Stimulated activated naive B cell treated with anti-CD40 and anti-IgM and Interleukin-4, amounts not matched to agents 10 μg/mL and 1 μg/mL and 100 μg/mL, for 72 hours (primary cell): ENCODE measurements around the gene LRRC56.

Source experiments
- ATAC-seq, 2 donors: fragments of 150-1000 bp; cut with Tn5 transposase; replicated peaks; 2 replicates each; pipeline ENCODE4 v1.10.0; 2021; ENCODE audit warnings: moderate library complexity in 1 of 2
- DNase-seq: peaks from one replicate; pipeline ENCODE4 v3.0.0; 2021
- H3K27ac Mint-ChIP-seq: one replicate; pipeline ENCODE4 v1.8.0; 2022; ENCODE audit warnings: mild to moderate bottlenecking, mixed read lengths
- H3K27me3 Mint-ChIP-seq, 2 donors: one replicate each; pipeline ENCODE4 v1.8.0; 2022; ENCODE audit warnings: mixed read lengths in 2 of 2
- H3K36me3 Mint-ChIP-seq, 2 donors: one replicate each; pipeline ENCODE4 v1.8.0; 2022; ENCODE audit warnings: mixed read lengths in 2 of 2, mild to moderate bottlenecking in 1 of 2
- H3K4me1 Mint-ChIP-seq, 2 donors: one replicate each; pipeline ENCODE4 v1.8.0; 2022; ENCODE audit warnings: mixed read lengths in 2 of 2, mild to moderate bottlenecking in 1 of 2
- H3K4me3 Mint-ChIP-seq, 2 donors: one replicate each; pipeline ENCODE4 v1.8.0; 2022; ENCODE audit warnings: mild to moderate bottlenecking in 2 of 2, mixed read lengths in 2 of 2, moderate library complexity in 1 of 2
- H3K9me3 Mint-ChIP-seq, 2 donors: one replicate each; pipeline ENCODE4 v1.8.0; 2022; ENCODE audit warnings: mixed read lengths in 2 of 2, mild to moderate bottlenecking in 1 of 2

LRRC56 gene

GRCh38 chr11:528166-528814, 9.0 kb upstream of the LRRC56 start:
- Mint-ChIP-seq H3K4me3 (no peak overlapping the region), H3K27ac (no peak overlapping the region), H3K27me3 (no peaks in the 10 kb centered on the region), H3K9me3 (no peaks in the 10 kb centered on the region), H3K36me3 (peaks cover 13 to 16% of the 10 kb centered on the region in 2 donors), H3K4me1 (peaks cover 2 to 8% of the 10 kb centered on the region in 2 donors)
- no peak for DNase-seq
- ATAC-seq: no peak

- H3K36me3 Mint-ChIP-seq: peaks cover 13 to 14% of the 10 kb centered on the region in 2 donors
- ATAC-seq: no peak
- DNase-seq: no peak
- peaks cover 5 to 13% of the 10 kb centered on the region in 2 donors for H3K4me1 Mint-ChIP-seq
- H3K9me3 Mint-ChIP-seq: no peaks in the 10 kb centered on the region
- H3K4me3 Mint-ChIP-seq: no peak overlapping the region
- no peaks in the 10 kb centered on the region for H3K27me3 Mint-ChIP-seq
- no peak overlapping the region for H3K27ac Mint-ChIP-seq
Observed at GRCh38 chr11:528815-529727, 8.3 kb upstream of the LRRC56 start.

GRCh38 chr11:529728-530411, 7.5 kb upstream of the LRRC56 start:
- Mint-ChIP-seq H3K27ac (no peak overlapping the region), H3K36me3 (peaks cover 13% of the 10 kb centered on the region in 2 donors), H3K4me3 (no peak overlapping the region), H3K9me3 (no peaks in the 10 kb centered on the region), H3K4me1 (peaks cover 5 to 19% of the 10 kb centered on the region in 2 donors), H3K27me3 (no peaks in the 10 kb centered on the region)
- no peak for DNase-seq
- no peak for ATAC-seq

- ATAC-seq: no peak
- H3K27me3 Mint-ChIP-seq: no peaks in the 10 kb centered on the region
- H3K36me3 Mint-ChIP-seq: peaks cover 13 to 14% of the 10 kb centered on the region in 2 donors
- H3K4me3 Mint-ChIP-seq: no peak overlapping the region
- H3K4me1 Mint-ChIP-seq: peaks cover 6 to 22% of the 10 kb centered on the region in 2 donors
- H3K27ac Mint-ChIP-seq: no peak overlapping the region
- H3K9me3 Mint-ChIP-seq: no peaks in the 10 kb centered on the region
- no peak for DNase-seq
Observed at GRCh38 chr11:530960-531831, 6.1 kb upstream of the LRRC56 start.

GRCh38 chr11:531919-532526, 5.3 kb upstream of the LRRC56 start:
- Mint-ChIP-seq H3K27ac (no peak overlapping the region), H3K4me1 (peaks cover 7 to 29% of the 10 kb centered on the region in 2 donors), H3K4me3 (no peak overlapping the region), H3K27me3 (no peaks in the 10 kb centered on the region), H3K36me3 (peaks cover 13 to 14% of the 10 kb centered on the region in 2 donors), H3K9me3 (no peaks in the 10 kb centered on the region)
- no peak for DNase-seq
- no peak for ATAC-seq

- no peak for DNase-seq
- Mint-ChIP-seq H3K9me3 (no peaks in the 10 kb centered on the region), H3K36me3 (peaks cover 13 to 14% of the 10 kb centered on the region in 2 donors), H3K4me1 (peaks cover 11 to 35% of the 10 kb centered on the region in 2 donors), H3K4me3 (no peak overlapping the region), H3K27me3 (no peaks in the 10 kb centered on the region), H3K27ac (no peak overlapping the region)
- no peak for ATAC-seq
Observed at GRCh38 chr11:532527-532985, 4.8 kb upstream of the LRRC56 start.

GRCh38 chr11:532986-533585, 4.2 kb upstream of the LRRC56 start:
- peaks cover 15 to 40% of the 10 kb centered on the region in 2 donors for H3K4me1 Mint-ChIP-seq

GRCh38 chr11:533586-534395, 3.5 kb upstream of the LRRC56 start:
- Mint-ChIP-seq H3K27ac (no peak overlapping the region), H3K9me3 (no peaks in the 10 kb centered on the region), H3K27me3 (no peaks in the 10 kb centered on the region), H3K36me3 (peaks cover 13 to 14% of the 10 kb centered on the region in 2 donors), H3K4me1 (peaks cover 17 to 40% of the 10 kb centered on the region in 2 donors), H3K4me3 (peak overlapping the region; percentile 77 to 85)
- DNase-seq: no peak
- ATAC-seq: no peak

More at GRCh38 chr11:532986-533585, 4.2 kb upstream of the LRRC56 start:
- Mint-ChIP-seq H3K4me3 (no peak overlapping the region), H3K36me3 (peaks cover 13 to 14% of the 10 kb centered on the region in 2 donors), H3K27ac (no peak overlapping the region), H3K9me3 (no peaks in the 10 kb centered on the region), H3K27me3 (no peaks in the 10 kb centered on the region)
- no peak for ATAC-seq
- DNase-seq: no peak

GRCh38 chr11:534396-535209, 2.7 kb upstream of the LRRC56 start:
- peaks cover 10 to 12% of the 10 kb centered on the region in 2 donors for H3K36me3 Mint-ChIP-seq
- no peaks in the 10 kb centered on the region for H3K9me3 Mint-ChIP-seq
- DNase-seq (no peak), ATAC-seq (peak; percentile 0 to 1)
- H3K4me3 Mint-ChIP-seq: peak overlapping the region; percentile 77 to 85
- no peaks in the 10 kb centered on the region for H3K27me3 Mint-ChIP-seq
- H3K4me1 Mint-ChIP-seq: peaks cover 17 to 40% of the 10 kb centered on the region in 2 donors
- H3K27ac Mint-ChIP-seq: peak overlapping the region; percentile 67

- Mint-ChIP-seq H3K36me3 (peaks cover 8% of the 10 kb centered on the region in 2 donors), H3K4me3 (peak overlapping the region in 1 of 2 donors; percentile 74), H3K9me3 (no peaks in the 10 kb centered on the region), H3K4me1 (peaks cover 17 to 40% of the 10 kb centered on the region in 2 donors), H3K27ac (no peak overlapping the region), H3K27me3 (no peaks in the 10 kb centered on the region)
- DNase-seq (no peak), ATAC-seq (peak; percentile 17)
Observed at GRCh38 chr11:535210-535518, 2.2 kb upstream of the LRRC56 start.

GRCh38 chr11:535519-536454, 1.5 kb upstream of the LRRC56 start, which contains the start of gene HRAS:
Gene HRAS (minus strand): TSS chr11:535576.
- peak; percentile 94 for DNase-seq
- Mint-ChIP-seq H3K27me3 (no peaks in the 10 kb centered on the region), H3K36me3 (peaks cover 7 to 8% of the 10 kb centered on the region in 2 donors), H3K27ac (peak within 1 kb of the TSS; percentile 95), H3K9me3 (no peaks in the 10 kb centered on the region), H3K4me1 (peaks cover 17 to 40% of the 10 kb centered on the region in 2 donors), H3K4me3 (peak within 1 kb of the TSS; percentile 96 to 97)
- peak; percentile 84 to 86 for ATAC-seq
